Stimulated activated naive B cell treated with anti-CD40 and anti-IgM and Interleukin-4, amounts not matched to agents 10 μg/mL and 1 μg/mL and 100 μg/mL, for 72 hours (primary cell): ENCODE measurements around the gene WDR11.
A peak's percentile ranks its signal among the peaks of the same experiment; 100 is the strongest.

Experiments
- ATAC-seq, 2 donors: fragments of 150-1000 bp; cut with Tn5 transposase; replicated peaks; 2 replicates each; pipeline ENCODE4 v1.10.0; 2021; ENCODE audit warnings: moderate library complexity in 1 of 2
- DNase-seq: peaks from one replicate; pipeline ENCODE4 v3.0.0; 2021
- H3K27ac Mint-ChIP-seq: one replicate; pipeline ENCODE4 v1.8.0; 2022; ENCODE audit warnings: mild to moderate bottlenecking, mixed read lengths
- H3K27me3 Mint-ChIP-seq, 2 donors: one replicate each; pipeline ENCODE4 v1.8.0; 2022; ENCODE audit warnings: mixed read lengths in 2 of 2
- H3K36me3 Mint-ChIP-seq, 2 donors: one replicate each; pipeline ENCODE4 v1.8.0; 2022; ENCODE audit warnings: mixed read lengths in 2 of 2, mild to moderate bottlenecking in 1 of 2
- H3K4me1 Mint-ChIP-seq, 2 donors: one replicate each; pipeline ENCODE4 v1.8.0; 2022; ENCODE audit warnings: mixed read lengths in 2 of 2, mild to moderate bottlenecking in 1 of 2
- H3K4me3 Mint-ChIP-seq, 2 donors: one replicate each; pipeline ENCODE4 v1.8.0; 2022; ENCODE audit warnings: mild to moderate bottlenecking in 2 of 2, mixed read lengths in 2 of 2, moderate library complexity in 1 of 2
- H3K9me3 Mint-ChIP-seq, 2 donors: one replicate each; pipeline ENCODE4 v1.8.0; 2022; ENCODE audit warnings: mixed read lengths in 2 of 2, mild to moderate bottlenecking in 1 of 2

Gene WDR11

GRCh38 chr10:120945182-120945581, 94.0 kb downstream of the WDR11 start:
- no peak overlapping the region for H3K27ac Mint-ChIP-seq
- ATAC-seq (no peak), DNase-seq (no peak)
- peaks cover 0 to 2% of the 10 kb centered on the region in 2 donors for H3K36me3 Mint-ChIP-seq
- H3K4me1 Mint-ChIP-seq, result peaks cover 4 to 19% of the 10 kb centered on the region in 2 donors
- H3K9me3 Mint-ChIP-seq, result peaks cover 3 to 4% of the 10 kb centered on the region in 2 donors
- H3K4me3 Mint-ChIP-seq, result no peak overlapping the region
- peaks cover 43 to 64% of the 10 kb centered on the region in 2 donors for H3K27me3 Mint-ChIP-seq

GRCh38 chr10:120945801-120946302, 94.7 kb downstream of the WDR11 start:
- no peak overlapping the region for H3K4me3 Mint-ChIP-seq
- peaks cover 4 to 19% of the 10 kb centered on the region in 2 donors for H3K4me1 Mint-ChIP-seq
- no peak overlapping the region for H3K27ac Mint-ChIP-seq
- H3K9me3 Mint-ChIP-seq, result peaks cover 3 to 4% of the 10 kb centered on the region in 2 donors
- peaks cover 43 to 61% of the 10 kb centered on the region in 2 donors for H3K27me3 Mint-ChIP-seq
- H3K36me3 Mint-ChIP-seq, result peaks cover 0 to 2% of the 10 kb centered on the region in 2 donors
- DNase-seq (no peak), ATAC-seq (no peak)

GRCh38 chr10:120946497-120946896, 95.3 kb downstream of the WDR11 start:
- peaks cover 3 to 4% of the 10 kb centered on the region in 2 donors for H3K9me3 Mint-ChIP-seq
- H3K4me1 Mint-ChIP-seq, result peaks cover 4 to 19% of the 10 kb centered on the region in 2 donors
- H3K36me3 Mint-ChIP-seq, result peaks cover 0 to 2% of the 10 kb centered on the region in 2 donors
- no peak overlapping the region for H3K4me3 Mint-ChIP-seq
- H3K27me3 Mint-ChIP-seq, result peaks cover 48 to 66% of the 10 kb centered on the region in 2 donors
- DNase-seq (no peak), ATAC-seq (no peak)
- H3K27ac Mint-ChIP-seq, result no peak overlapping the region

DNA sequence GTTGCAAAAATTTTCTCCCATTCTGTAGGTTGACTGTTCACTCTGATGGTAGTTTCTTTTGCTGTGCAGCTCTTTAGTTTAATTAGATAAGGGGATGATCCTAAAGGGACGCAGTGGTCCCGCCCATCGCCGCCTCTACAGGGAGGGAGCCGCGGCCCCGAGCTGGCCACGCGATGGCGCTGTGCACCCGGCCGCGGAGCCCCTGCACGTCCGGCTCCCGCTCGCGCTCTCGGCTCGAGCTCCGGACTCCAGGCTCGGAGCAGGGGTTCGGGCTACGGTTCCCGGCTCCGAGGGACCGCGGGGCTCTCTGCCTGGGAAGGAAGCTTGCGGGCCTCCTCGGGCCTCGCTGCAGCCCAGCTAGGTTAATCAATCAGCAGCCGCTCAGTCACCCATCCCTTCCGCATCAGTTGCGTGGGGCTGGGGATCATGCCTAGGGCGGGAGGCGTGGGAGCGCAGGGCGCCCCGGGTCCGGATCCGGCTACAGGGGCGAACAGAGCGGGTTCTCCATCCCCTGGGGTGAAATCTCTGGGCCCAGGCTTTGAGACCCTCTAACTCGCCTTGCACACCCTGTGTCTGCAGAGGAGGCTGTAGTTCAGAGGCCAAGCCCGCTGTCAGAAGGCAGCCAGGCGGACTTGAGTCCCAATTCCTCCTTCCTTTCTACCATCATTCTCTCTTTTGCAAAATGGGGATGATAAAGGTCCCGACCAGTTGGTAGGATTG, 97.9 kb downstream of the WDR11 start:
- H3K27ac Mint-ChIP-seq, result no peak overlapping the region
- peaks cover 3 to 4% of the 10 kb centered on the region in 2 donors for H3K9me3 Mint-ChIP-seq
- peaks cover 50 to 58% of the 10 kb centered on the region in 2 donors for H3K27me3 Mint-ChIP-seq
- DNase-seq (peak; percentile 53), ATAC-seq (peak; percentile 96 to 98)
- peaks cover 0 to 12% of the 10 kb centered on the region in 2 donors for H3K4me1 Mint-ChIP-seq
- H3K4me3 Mint-ChIP-seq, result peak overlapping the region; percentile 64 to 69
- H3K36me3 Mint-ChIP-seq, result peaks cover 0 to 2% of the 10 kb centered on the region in 2 donors

DNA sequence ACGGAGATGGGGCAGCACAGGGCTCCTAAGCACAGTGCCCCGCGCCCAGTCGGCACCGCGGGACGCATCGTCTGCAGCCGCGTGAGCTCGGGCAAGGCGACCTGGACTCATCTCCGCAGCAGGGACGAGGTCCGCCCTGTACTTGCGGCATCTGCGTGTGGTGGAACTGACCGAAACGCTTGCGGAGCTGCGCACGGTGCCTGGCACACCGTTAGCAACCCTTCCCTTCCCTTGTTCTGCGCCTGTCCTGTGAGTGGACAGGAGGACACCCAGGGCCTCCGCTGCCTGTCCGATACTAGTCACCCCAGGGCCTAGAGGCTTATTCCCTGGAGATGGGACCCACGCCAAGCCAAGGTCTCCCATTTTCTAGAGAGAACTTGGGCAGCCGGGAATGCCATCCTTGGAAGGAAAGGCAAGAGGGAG, 98.5 kb downstream of the WDR11 start:
- DNase-seq (no peak), ATAC-seq (peak; percentile 19 to 36)
- peaks cover 50 to 59% of the 10 kb centered on the region in 2 donors for H3K27me3 Mint-ChIP-seq
- H3K9me3 Mint-ChIP-seq, result peaks cover 3 to 4% of the 10 kb centered on the region in 2 donors
- peak overlapping the region; percentile 64 to 69 for H3K4me3 Mint-ChIP-seq
- peaks cover 0 to 2% of the 10 kb centered on the region in 2 donors for H3K36me3 Mint-ChIP-seq
- H3K4me1 Mint-ChIP-seq, result peaks cover 0 to 12% of the 10 kb centered on the region in 2 donors
- H3K27ac Mint-ChIP-seq, result no peak overlapping the region

DNA sequence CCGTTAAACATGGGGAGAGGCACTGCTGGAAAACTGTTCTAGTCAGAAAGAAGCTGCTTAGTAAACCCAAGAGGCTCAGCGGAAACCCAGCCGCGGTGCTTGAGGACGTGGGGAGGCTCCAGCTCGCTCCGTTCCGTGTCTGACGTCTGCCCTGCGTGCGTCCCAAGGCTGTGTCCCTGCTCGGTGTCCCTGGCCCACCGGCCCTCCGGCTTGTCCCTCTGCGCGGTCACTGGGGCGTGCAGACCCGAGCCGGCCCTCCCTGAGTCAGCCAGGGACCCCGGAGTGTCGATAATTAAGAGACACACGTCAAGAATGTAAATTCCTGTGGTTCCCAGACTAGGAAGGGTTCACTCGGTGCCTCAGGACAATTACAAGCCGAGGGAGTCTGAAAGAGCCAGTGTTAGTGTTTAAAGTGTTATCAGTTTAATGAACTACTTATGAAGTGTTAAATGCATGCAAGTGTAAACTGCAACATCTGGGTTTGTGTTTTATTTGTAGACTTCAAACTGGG, 98.9 kb downstream of the WDR11 start:
- Mint-ChIP-seq H3K9me3 (peaks cover 2 to 4% of the 10 kb centered on the region in 2 donors), H3K27me3 (peaks cover 49 to 61% of the 10 kb centered on the region in 2 donors), H3K4me3 (no peak overlapping the region), H3K4me1 (peaks cover 0 to 12% of the 10 kb centered on the region in 2 donors), H3K36me3 (peaks cover 0 to 2% of the 10 kb centered on the region in 2 donors), H3K27ac (no peak overlapping the region)
- DNase-seq, result no peak
- ATAC-seq, result no peak

GRCh38 chr10:120951288-120951687, 100.1 kb downstream of the WDR11 start:
- Mint-ChIP-seq H3K27ac (no peak overlapping the region), H3K36me3 (no peaks in the 10 kb centered on the region), H3K4me1 (peaks cover 0 to 12% of the 10 kb centered on the region in 2 donors), H3K27me3 (peaks cover 41 to 57% of the 10 kb centered on the region in 2 donors), H3K4me3 (no peak overlapping the region), H3K9me3 (no peaks in the 10 kb centered on the region)
- no peak for DNase-seq
- ATAC-seq, result no peak

DNA sequence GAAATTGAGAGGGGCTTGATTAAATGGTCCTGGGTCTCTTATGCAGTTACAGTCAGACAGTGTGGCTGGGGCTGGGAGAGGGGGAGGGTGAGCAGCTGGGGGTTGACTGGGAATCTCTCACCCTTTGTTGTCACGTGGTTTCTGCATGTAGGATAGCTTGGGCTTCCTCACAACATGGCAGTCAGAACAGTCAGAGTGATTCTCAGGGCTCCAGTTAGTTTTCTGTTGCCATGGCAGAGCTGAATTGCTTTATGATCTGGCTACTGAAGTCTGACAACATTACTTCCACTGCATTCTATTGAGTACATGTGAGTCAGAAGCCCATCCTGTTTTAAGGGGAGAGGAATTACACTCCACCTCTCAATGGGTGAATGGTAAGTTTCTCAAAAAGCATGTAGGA, 102.7 kb downstream of the WDR11 start:
- H3K36me3 Mint-ChIP-seq, result no peaks in the 10 kb centered on the region
- no peak overlapping the region for H3K4me3 Mint-ChIP-seq
- DNase-seq, result no peak
- peaks cover 25 to 52% of the 10 kb centered on the region in 2 donors for H3K27me3 Mint-ChIP-seq
- H3K4me1 Mint-ChIP-seq, result peaks cover 0 to 8% of the 10 kb centered on the region in 2 donors
- H3K27ac Mint-ChIP-seq, result no peak overlapping the region
- ATAC-seq, result no peak
- peaks cover 0 to 2% of the 10 kb centered on the region in 2 donors for H3K9me3 Mint-ChIP-seq
